ENCODE results near the gene TXNDC5.

TXNDC5 gene

DNA sequence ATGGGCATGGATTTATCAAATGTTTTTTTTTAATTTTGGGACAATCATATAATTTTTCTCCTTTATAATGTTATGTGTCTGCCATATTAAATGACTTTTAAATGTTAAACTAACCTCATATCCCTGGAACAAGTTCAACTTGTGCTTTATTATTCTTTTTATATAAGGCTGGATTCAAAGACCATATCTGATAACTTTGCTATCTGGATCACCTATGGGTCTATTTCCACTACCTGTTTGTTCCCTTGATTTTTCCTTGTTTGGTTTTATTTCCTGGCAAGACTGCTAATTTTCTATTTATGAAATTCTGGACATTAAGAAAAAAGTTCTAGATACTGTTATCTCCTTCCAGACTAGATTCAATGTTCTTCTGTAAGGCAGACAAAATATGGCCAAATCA, 58.8 kb downstream of the TXNDC5 start:
- no peak for DNase-seq (ENCODE audit: low spot score)

DNA sequence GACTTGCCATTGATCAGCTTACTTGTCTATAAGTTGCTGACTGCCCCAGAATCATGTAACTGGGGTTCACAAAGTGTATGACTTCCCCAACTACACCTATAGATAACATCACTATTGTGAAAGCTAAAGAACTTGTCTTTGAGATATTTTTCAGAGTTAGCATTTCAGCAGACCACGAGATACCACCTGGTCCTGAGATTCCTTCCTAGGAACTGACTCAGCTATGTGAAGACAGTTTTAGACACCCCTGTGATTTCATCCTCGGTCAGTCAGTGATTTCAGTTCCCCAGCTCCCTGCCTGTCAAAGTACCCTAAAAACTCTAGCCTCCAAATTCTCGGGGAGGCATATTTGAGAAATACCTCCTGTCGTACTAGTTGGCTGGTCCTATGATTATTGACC, 62.4 kb downstream of the TXNDC5 start:
- DNase-seq (ENCODE audit: low spot score) = no peak

DNA sequence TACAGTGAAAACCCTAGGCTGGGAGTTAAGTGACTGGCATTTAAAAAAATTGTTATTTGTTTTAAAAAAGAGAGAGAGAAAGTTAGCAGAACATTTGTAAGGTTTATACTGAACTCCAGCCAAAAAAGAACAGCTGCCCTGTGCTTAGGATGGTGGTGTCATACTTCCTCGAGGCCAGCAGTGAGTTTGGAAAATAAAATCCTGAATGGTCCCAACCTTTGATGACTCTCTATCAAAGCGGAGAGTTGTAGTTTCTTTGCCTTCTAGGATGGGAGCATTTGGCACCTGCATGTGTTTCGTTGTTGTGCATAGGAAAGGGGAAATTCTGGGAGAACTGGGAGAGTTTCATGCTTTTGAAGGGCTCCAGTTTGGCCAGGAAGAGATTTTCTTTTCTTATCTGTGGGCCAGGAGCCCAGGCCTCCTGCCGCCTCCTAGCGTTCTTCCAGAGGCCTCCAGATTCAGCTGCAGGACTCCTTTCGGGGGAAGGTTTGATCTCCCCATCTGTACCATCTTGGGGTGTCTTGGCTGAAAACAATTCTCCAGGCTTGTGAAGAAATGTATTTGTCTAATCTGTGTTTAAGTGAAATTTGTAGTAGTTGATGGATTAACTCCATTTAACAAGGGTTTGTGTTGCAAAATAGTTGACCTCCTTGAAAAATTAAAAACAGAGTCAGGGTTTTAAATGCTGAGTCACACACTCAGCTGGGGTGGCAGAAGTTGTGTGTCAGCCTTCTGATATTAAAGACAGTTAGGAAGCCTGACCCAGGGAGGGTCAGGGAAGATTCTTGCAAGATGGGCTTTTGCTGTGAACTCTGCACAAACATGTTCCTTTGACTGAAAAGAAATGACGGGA, 63.4 kb downstream of the TXNDC5 start:
- DNase-seq (ENCODE audit: low spot score) = no peak

DNA sequence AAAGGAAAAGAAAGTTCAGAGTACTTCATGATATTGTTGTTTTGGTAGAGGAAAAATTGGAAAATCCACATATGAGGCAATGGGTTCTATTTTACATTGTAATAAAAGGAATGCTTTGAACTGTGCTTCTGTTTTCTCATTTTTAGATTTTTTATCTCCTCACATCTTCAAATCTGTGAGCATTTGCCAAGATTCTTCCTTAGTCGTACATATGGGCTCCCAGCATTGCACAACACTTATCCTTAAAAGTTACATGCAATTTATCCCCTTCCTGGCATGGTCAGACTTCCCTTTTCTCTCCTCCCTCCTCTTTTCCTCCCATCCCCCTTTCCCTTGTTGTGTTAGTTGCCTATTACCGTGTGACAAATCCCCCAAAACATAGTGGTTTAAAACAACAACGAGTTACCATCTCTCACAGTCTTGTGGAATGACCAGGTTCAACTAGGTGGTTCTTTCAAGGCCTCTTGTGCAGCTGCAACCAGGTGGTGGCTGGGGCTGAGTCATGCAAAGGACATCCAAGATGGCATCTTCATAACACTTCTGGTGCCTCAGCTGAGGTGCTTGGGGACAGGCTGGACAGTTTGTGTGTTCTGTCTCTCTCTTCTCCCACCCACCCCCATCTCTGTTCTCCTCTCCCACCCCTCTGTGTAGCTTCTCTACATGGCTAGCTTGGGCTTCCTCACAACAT, 68.7 kb downstream of the TXNDC5 start:
- no peak for DNase-seq (ENCODE audit: low spot score)

DNA sequence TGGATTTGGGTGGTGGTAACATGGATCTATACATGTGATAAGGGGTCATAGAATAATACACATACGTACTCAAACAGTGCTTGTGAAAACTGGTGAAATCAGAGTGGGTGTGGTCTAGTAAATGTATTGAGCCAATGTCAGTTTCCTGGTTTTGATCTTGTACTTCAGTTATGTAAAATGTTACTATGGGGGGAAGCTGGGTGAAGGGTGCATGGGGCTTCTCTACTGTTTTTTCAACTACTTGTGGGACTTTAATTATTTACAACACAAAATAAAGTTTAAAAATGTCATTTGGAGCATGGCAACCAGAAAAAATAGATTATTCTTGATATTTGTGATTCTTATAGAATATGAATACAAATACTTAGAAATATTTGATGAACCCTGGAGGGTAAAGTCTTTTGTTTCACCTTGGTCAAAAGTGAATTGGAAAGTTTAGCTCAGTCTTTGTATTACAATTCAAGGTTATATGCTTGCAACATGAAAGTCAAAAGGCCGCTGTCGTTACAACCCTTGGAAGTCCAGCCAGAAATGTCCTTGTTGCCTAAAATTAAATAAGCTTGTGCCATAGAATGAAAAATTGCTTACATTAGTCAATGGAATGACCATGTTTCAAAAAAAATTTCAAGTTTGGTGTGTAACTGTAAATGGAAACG, 74.1 kb downstream of the TXNDC5 start:
- DNase-seq (ENCODE audit: low spot score) = no peak

DNA sequence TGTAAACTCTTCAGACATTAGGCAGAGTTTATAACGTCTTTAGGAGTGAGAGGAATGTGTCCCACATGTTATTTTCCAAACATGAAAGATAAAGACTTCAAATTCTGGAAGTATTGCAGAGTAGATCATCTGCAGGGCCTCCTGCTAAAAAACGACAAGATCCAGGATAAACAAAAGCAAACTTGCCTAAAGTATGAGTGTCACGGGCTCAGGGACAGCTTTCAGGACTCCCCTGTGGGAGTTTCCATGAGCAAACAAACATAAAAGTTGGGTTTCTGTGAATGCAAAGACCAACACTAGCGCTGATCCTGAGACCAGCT, 76.9 kb downstream of the TXNDC5 start:
- no peak for DNase-seq (ENCODE audit: low spot score)

DNA sequence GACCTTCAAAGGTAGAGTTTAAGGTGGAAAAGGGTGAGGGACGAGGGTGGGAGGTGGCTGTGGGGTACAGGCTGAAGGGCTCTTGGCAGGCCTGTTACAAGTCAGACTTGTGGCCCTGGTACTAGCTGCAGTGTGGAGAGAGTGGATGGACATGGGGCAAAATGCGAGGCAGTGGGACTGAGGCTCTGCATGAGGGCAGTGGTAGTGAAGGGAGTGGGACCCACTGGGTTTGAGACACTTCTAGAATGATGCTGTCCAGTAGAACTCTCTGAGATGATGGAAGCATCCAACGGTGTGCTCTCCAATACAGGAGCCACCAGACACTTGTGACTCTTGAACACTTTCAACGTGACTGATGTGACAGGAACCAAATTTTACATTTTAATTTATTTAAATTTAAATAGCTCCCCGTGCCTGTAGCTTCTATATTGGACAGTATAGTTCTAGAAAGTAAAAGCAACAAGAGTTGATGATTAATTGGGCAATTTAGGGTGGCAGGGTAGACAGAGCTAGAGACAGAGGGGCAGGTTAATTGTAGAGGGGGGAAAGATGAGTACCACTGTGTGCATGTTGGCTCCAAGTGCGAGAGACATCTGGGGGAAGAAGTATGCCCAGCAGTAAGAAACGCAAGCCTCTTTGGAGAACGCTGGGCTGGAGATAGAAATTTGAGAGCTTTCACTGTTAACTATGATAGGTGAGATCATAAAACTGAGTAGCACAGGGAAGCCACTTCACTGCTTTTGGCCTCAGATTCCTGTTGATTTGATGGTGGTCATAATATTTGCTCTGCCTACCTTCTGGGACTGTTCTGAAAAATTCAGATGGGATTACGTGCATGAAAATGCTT, 77.5 kb downstream of the TXNDC5 start:
- no peak for DNase-seq (ENCODE audit: low spot score)
